Small intestine (tissue), 7 donors: ENCODE measurements around the gene RBM15B. TPM values are rescaled to one million over a fixed set of nuclear protein-coding genes. Genes with fewer than 3 reads are reported as not detected.

Source experiments
- DNase-seq, 2 donors: peaks; one replicate each; pipeline versions ENCODE4 v3.0.0 to v3.0.0-alpha.2; 2013
- FAIRE-seq: peaks from 2 replicates; lab custom pipeline; 2012; peaks lifted over from hg19 to GRCh38; lab: Jason Lieb, UNC
- H3K27ac ChIP-seq, 3 donors: one replicate each; pipeline ENCODE4 v1.5.1; 2013; ENCODE audit warnings: low read length in 2 of 3, mild to moderate bottlenecking in 2 of 3, control low read depth in 1 of 3, inconsistent platforms in 1 of 3, low read depth in 1 of 3, moderate library complexity in 1 of 3
- H3K27me3 ChIP-seq, 3 donors: one replicate each; pipeline ENCODE4 v1.6.1; 2013; ENCODE audit warnings: low read length in 3 of 3, inconsistent platforms in 1 of 3; ENCODE audit not compliant: control insufficient read depth in 3 of 3, insufficient read depth in 3 of 3
- H3K36me3 ChIP-seq, 3 donors: one replicate each; pipeline ENCODE4 v1.6.1; 2013; ENCODE audit warnings: low read length in 3 of 3, inconsistent platforms in 1 of 3, low read depth in 1 of 3, mild to moderate bottlenecking in 1 of 3, moderate library complexity in 1 of 3; ENCODE audit not compliant: control insufficient read depth in 3 of 3, insufficient read depth in 2 of 3
- H3K4me1 ChIP-seq, 3 donors: one replicate each; pipeline ENCODE4 v1.6.1; 2013; ENCODE audit warnings: low read length in 2 of 3, inconsistent platforms in 1 of 3, low read depth in 1 of 3, mild to moderate bottlenecking in 1 of 3, moderate library complexity in 1 of 3; ENCODE audit not compliant: control insufficient read depth in 3 of 3, insufficient read depth in 2 of 3
- H3K4me3 ChIP-seq, 3 donors: one replicate each; pipeline ENCODE4 v1.5.1; 2013; ENCODE audit warnings: low read length in 3 of 3, control low read depth in 1 of 3, inconsistent platforms in 1 of 3, low read depth in 1 of 3, mild to moderate bottlenecking in 1 of 3, moderate library complexity in 1 of 3
- H3K9me3 ChIP-seq, 2 donors: one replicate each; pipeline ENCODE4 v1.6.1; 2013; ENCODE audit warnings: low read depth in 1 of 2, low read length in 1 of 2; ENCODE audit not compliant: control insufficient read depth in 2 of 2, insufficient read depth in 1 of 2
- WGBS, 3 donors: extraction: QIAGEN DNeasy Blood & Tissue Kit; methylation state at CpG; one replicate each; pipeline ENCODE4 v1.1.7; 2013; 5-methylcytosine and 5-hydroxymethylcytosine counted together
- polyA plus RNA-seq, 4 donors: library from polyadenylated mRNA; stranded (reverse) in 3 of 4; unstranded in 1 of 4; fragments of 200-250 nt in 3 of 4; fragments of 120-200 nt in 1 of 4; gene quantifications; one replicate each; pipeline versions ENCODE4 v1.2.1 to v1.2.3, GENCODE V29; 2013
- donor health status: healthy with polysubstance abuse.
- donor health status: control.
- donor health status: control.
- donor health status: Bipolar disorder and iron deficiency.
- donor health status: healthy.

The RBM15B gene
- polyA plus RNA-seq, 4 donors = 8.9 to 23.3 (median 14.0) TPM

- 22 to 26% (median 23%) methylated on average over 4 of the region's 4 CpGs for WGBS, 3 donors
- Histone ChIP-seq H3K4me3 (no peak overlapping the region), H3K9me3 (peaks cover 0 to 6% of the 10 kb centered on the region in 2 donors), H3K27me3 (no peaks in the 10 kb centered on the region), H3K36me3 (no peaks in the 10 kb centered on the region), H3K27ac (no peak overlapping the region), H3K4me1 (no peaks in the 10 kb centered on the region)
- DNase-seq (peak; percentile 53 to 72), FAIRE-seq (no peak)
Measured at GRCh38 chr3:51371943-51372557, 19.0 kb upstream of the RBM15B start.

DNA sequence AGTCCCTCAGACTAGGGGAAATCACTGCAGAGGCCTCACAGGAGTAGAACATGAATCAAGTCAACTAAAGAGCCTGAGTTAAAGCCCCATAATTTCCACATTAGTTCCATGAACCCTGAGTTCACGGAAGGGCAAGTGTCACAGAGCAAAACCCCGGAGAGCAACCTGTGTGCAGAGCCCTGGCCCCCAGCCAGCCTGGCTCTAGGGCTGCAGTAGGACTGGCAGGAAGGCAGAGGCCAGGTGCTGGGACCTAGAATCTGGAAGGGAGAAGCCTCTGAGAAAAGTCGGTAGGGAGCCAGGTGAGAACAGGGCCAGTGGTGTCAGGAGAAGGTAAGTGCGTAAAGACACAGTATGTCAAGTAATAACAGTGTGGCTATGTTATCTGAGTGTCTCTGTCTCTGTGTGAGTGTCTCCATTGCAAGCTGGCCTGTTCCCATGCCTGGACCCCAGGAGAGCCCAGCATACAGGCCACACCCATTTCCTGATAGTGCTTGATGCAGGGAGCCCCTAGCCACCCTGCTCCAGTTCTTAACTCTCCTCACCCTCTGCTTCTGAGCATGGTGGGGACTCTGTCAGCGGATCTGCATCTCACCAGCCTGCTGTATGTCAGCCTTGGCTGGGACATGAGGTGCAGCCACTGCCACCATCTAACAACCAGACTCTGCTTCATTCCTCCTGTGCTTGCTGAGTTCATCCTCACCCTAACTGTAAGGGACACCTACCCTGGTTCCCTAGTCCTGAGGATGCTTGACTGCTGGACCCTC is 17.2 kb upstream of the RBM15B start:
- 54 to 79% (median 60%) methylated on average over 5 of the region's 5 CpGs for WGBS, 3 donors
- Histone ChIP-seq H3K4me1 (no peaks in the 10 kb centered on the region), H3K27me3 (no peaks in the 10 kb centered on the region), H3K27ac (no peak overlapping the region), H3K9me3 (no peaks in the 10 kb centered on the region), H3K4me3 (no peak overlapping the region), H3K36me3 (no peaks in the 10 kb centered on the region)
- no peak for DNase-seq
- FAIRE-seq = no peak

- Histone ChIP-seq H3K4me1 (no peaks in the 10 kb centered on the region), H3K27ac (no peak overlapping the region), H3K36me3 (no peaks in the 10 kb centered on the region), H3K27me3 (no peaks in the 10 kb centered on the region), H3K4me3 (no peak overlapping the region), H3K9me3 (no peaks in the 10 kb centered on the region)
- DNase-seq = no peak
- FAIRE-seq = no peak
- 91 to 95% (median 94%) methylated on average over 11 of the region's 11 CpGs for WGBS, 3 donors
Measured at GRCh38 chr3:51374456-51374855, 16.6 kb upstream of the RBM15B start.

- Histone ChIP-seq H3K4me1 (no peaks in the 10 kb centered on the region), H3K36me3 (no peaks in the 10 kb centered on the region), H3K27me3 (no peaks in the 10 kb centered on the region), H3K9me3 (no peaks in the 10 kb centered on the region), H3K4me3 (no peak overlapping the region), H3K27ac (no peak overlapping the region)
- FAIRE-seq (no peak), DNase-seq (no peak)
Measured at GRCh38 chr3:51375136-51375535, 15.9 kb upstream of the RBM15B start.

GRCh38 chr3:51375571-51375970 is 15.5 kb upstream of the RBM15B start:
- DNase-seq (no peak), FAIRE-seq (no peak)
- no peak overlapping the region for H3K4me3 ChIP-seq
- no peak overlapping the region for H3K27ac ChIP-seq
- H3K27me3 ChIP-seq = no peaks in the 10 kb centered on the region
- H3K9me3 ChIP-seq = no peaks in the 10 kb centered on the region
- H3K4me1 ChIP-seq = no peaks in the 10 kb centered on the region
- 77 to 89% (median 88%) methylated on average over 8 of the region's 8 CpGs for WGBS, 3 donors
- no peaks in the 10 kb centered on the region for H3K36me3 ChIP-seq

DNA sequence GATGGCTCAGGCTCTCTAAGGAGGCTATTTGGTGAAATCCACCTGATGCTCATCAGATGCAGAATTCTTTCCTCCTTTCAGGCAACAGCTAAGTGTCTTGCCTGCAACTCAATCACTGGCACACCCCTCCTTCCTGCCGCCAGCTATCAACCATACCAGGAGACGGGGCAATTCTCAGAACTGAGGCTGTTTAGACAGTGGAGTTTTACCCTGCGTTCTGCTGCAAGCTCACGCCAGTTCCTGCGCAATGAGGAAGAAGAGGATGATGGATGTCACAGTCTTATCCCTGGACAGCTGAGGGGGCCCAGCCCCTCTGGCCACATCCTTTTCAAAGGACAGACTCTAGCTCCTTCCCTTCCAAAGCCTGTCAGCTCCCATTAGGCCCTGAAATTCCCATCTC is 13.0 kb upstream of the RBM15B start:
- FAIRE-seq (no peak), DNase-seq (no peak)
- H3K9me3 ChIP-seq = no peaks in the 10 kb centered on the region
- H3K4me1 ChIP-seq = no peaks in the 10 kb centered on the region
- H3K27me3 ChIP-seq = no peaks in the 10 kb centered on the region
- no peaks in the 10 kb centered on the region for H3K36me3 ChIP-seq
- WGBS, 3 donors = 65 to 82% (median 79%) methylated on average over 5 of the region's 5 CpGs
- H3K4me3 ChIP-seq = no peak overlapping the region
- no peak overlapping the region for H3K27ac ChIP-seq

- Histone ChIP-seq H3K4me3 (no peak overlapping the region), H3K4me1 (peaks cover 0 to 5% (median 0%) of the 10 kb centered on the region in 3 donors), H3K36me3 (no peaks in the 10 kb centered on the region), H3K27me3 (no peaks in the 10 kb centered on the region), H3K27ac (no peak overlapping the region), H3K9me3 (no peaks in the 10 kb centered on the region)
- DNase-seq (no peak), FAIRE-seq (no peak)
- WGBS, 3 donors = 81 to 96% (median 85%) methylated on average over 2 of the region's 2 CpGs
Measured at GRCh38 chr3:51378726-51379125, 12.4 kb upstream of the RBM15B start.

- H3K36me3 ChIP-seq = no peaks in the 10 kb centered on the region
- DNase-seq = no peak
- no peak overlapping the region for H3K27ac ChIP-seq
- no peaks in the 10 kb centered on the region for H3K27me3 ChIP-seq
- no peak overlapping the region for H3K4me3 ChIP-seq
- 66 to 88% (median 74%) methylated on average over 8 of the region's 8 CpGs for WGBS, 3 donors
- no peaks in the 10 kb centered on the region for H3K9me3 ChIP-seq
- FAIRE-seq = no peak
- peaks cover 0 to 5% (median 0%) of the 10 kb centered on the region in 3 donors for H3K4me1 ChIP-seq
Measured at GRCh38 chr3:51379301-51379700, 11.8 kb upstream of the RBM15B start.
